HG03575 (cell line): ENCODE measurements around the gene TOM1.

Experiments
- ATAC-seq: cut with Tn5 transposase; IDR thresholded peaks from one replicate; pipeline ENCODE4 v1.9.1; 2021; ENCODE audit not compliant: unreplicated experiment, insufficient number of reproducible peaks, low FRiP score; ENCODE audit errors: extremely low read depth

The TOM1 gene

DNA sequence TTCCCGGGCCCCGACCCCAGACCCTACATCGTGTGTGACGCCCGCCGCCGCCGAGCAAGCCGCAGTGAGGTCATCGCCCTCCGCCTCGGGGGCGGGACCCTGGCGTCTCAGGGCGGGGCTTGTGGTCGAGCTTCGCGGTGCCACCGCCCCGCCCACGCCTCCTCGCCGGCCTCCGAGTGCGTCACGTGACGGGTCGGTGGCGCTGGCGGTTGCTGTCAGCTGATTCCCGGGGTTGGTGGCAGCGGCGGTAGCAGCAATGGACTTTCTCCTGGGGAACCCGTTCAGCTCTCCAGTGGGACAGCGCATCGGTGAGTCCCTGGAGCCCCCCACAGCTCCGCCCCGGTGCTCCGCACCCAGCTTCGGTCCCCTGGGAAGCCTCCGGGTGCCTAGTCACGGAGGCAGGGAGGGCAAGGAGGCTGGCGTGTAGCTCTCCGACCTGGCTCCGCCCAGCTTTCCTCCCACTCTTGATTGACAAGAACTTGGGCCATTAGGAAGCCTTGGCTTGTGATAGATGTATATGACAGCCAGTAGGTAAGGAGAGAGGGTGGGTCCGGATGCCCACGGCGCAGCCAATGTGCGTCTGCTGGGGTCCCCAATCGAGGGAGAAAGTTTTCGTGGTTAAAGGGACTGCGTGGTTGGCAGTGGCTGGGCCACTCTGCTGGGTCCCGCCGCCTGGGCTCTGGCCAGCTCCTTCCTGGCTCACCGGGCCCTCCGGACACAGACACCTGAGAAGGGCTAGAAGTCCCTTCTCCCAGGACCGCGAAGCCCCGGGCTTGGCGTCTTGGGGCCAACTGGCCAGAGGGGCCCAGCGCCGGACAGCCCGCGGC lies at the start of gene TOM1:
TOM1 (plus strand) TSS at position 222 of the 827 bp plus-strand sequence; CDS start at position 257, 35 bp downstream.
- ATAC-seq: peak; percentile 97

DNA sequence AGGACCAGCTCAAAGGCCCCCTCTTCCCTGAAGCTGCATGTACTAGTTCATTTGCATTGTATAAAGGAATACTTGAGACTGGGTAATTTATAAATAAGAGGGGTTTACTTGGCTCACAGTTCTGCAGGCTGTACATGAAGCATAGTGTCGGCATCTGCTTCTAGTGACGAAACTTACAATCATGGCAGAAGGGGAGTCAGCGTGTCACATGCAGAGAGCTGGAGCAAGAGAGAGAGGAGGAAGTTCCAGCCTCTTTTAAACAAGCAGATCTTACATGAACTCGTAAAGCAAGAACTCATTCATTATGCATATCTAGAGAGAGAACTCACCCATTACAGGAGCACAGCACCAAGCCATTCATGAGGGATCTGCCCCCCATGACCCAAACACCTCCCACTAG lies 49.5 kb upstream of the TOM1 start:
- no peak for ATAC-seq

DNA sequence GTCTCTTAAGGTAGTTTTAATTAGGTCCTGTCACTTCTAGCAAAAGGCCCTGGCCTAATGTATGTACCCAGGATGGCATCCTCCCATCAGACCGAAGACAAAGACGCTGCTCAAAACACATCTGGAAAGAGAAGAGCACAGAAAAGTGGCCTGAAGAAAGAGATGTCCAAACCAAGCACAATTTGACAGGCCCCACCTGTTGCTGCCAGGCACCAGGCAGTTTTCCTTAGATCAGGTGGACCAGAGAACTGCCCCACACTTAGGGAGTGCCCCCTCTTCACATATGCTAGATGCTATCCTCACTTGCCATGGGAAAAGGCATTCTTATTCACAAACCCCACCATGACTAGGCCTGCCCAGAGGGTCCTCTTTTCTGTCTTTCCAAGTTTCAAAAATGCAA lies 45.7 kb upstream of the TOM1 start:
- no peak for ATAC-seq

DNA sequence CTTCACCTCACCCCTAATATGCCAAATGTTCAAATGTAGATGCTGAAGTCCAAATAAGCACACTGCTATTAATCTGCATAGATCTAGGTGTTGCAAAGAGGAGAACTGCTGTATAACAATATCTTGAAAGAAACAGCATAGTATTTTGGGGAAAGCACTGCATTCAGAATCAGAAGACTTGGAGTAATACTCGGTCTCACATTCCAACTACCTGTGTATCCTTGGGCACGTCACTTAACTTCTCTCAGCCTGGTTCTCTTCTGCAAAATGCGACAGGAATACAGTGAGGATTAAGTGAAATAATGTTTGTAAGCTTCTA lies 42.7 kb upstream of the TOM1 start:
- no peak for ATAC-seq

DNA sequence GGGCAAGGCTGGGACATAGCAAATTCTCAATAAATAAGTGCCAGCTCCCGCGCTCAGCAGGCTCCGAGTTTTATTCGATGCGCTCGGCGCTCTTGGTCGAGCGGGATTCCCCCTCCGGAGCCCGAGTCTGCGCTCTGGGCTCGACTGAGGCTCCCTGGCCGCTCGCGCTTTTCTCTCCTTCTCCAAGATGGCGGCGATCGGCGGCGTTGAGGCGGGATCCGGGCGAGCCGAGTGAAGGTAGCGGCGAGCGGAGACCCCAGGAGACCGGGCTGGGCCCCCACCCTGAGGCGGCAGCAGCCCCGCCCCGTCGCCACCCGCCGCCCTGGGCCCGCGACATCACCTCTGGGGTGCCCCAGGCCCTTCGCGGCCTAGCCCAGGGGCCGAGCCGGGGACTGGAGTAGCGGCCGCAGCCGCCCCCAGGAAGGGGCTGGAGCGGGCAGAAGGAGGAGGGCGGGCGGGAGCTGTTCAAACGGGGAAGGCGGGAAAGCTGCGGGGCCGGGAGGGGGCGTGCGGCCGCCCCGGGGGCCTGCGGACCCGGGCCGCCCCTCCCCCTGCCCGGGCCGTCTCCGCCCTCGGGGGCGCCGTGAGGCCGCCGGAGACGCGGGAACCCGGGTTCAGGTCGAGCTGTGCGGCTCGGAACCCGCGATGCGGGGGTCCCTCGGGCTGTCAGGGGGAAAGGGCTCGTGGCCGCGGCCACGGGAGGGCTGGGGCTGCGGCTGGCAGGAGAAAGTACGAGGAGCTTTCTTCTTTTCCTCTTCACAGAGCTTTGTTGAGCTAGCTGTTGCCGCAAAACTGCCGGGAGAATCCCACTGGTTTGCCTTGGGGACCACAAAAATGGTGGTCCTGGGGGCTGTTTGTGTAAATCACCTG lies 42.1 kb upstream of the TOM1 start, which contains the start of gene HMGXB4:
HMGXB4 (plus strand) TSS at position 173 of the 870 bp plus-strand sequence. CDS start 4,898 bp downstream, outside the sequence.
- no peak for ATAC-seq

DNA sequence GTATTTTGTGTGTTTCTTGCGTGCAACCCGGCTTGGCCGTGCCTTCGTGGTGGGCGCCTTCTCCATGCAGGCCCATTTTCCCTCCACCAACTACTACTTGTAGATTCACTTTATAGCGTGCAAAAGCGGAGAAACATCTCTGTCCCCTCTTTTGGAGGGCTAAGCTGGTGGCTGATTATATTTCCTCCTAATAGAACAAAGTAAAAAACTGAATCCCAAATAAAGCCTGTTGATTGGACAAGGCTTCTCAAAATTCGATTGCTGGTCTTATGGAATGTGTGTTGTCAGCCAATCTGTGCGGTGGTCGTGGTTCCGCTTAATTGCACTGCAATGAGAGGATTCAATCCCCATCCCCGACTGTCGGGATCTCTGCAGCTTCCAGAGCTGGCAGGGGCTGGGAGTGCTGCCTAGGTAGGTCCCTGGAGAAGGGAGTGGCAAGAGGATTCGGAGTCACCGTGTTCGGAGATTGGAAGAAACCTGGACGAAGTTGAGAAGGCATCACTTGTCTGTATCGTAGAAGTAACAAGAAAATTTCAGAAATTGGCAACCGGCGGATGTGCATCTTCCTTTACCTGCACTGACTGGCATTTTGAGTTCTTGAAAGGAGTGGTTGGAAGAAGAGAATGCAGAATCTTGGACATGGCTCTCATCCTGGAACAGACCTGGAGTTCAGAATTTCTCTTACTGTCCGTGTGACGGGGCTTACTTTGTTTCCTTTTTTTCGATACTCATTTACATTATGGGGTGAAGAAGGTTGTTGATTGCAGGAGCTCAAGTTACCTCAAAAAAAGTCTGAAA lies 41.3 kb upstream of the TOM1 start:
- no peak for ATAC-seq

DNA sequence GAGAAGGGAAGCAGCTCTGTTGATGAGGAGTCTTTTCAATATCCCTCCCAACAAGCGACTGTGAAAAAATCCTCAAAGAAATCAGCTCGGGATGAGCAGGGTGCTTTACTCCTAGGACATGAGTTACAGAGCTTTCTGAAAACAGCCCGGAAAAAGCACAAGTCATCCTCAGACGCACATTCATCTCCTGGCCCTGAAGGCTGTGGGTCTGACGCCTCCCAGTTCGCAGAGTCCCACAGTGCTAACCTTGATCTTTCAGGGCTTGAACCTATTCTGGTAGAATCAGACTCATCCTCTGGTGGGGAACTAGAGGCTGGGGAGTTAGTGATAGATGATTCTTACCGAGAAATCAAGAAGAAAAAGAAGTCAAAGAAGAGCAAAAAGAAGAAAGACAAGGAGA lies 34.7 kb upstream of the TOM1 start:
- ATAC-seq: no peak

DNA sequence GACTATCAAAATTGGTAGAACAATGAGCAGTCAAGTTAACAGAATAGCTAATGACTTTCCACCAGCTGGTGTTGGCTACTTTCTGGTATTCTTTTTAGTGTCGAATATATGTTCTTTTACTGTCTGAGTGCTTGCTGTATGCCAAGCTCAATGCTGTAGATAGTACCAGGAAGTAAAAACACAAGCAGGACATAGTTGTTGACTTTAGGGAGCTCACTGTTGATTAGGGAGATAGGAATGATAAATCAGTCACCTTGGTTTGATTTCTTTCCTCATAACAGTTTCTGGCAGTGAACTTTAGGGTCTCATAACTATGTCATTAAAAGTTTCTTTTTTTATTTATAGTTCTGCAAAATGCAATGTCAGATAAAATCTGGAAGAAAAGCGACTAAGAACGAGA lies 33.4 kb upstream of the TOM1 start:
- ATAC-seq: no peak

DNA sequence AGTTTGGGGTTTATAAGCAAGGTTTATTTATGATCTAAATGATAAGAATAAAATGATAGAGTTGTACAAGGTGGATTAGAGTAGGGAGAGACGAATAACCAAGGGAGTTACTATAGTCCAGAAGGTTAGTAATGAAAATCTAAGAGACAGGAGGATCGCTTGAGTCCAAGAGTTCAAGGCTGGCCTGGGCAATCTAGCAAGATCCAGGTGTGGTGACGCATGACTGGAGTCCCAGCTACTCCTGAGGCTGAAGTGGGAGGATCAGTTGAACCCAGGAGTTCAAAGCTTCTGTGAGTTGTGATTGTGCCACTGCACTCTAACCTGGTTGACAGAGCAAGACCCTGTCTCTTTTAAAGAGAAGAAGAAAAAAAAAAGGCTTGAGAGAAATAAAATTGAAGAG lies 30.1 kb upstream of the TOM1 start:
- ATAC-seq: no peak

DNA sequence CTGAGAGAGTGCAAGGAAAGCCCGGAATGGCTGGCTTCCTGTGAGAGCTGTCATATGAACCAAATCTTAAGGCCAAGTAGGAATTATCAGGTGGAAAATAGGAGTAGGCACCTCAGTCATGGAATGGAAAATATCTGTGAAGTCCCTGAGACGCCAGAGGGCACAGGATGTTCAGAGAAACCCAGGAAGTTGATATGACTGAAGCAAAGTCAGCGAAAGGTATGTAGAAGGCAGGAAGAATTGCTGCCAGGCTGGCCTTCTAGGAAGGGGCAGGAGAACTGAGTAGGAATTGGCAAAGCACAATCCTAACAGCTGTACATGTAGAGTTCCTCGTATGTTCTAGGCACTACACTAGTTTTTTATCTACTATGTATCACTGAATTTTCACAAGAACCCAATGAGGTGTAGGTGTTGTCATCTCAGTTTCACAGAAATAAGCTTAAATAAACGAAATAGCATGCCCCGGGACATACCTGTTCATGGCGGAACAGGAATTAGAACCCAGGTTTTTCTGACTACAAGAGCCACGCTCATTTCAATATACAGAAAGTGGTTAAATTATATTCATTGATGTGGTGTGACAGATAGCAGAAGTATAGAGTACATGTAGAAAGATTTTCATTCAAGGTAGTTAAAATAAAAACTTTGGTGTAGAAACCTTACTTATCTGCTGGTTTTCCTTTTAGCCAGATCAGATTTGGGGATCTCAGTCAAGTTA lies 25.4 kb upstream of the TOM1 start:
- no peak for ATAC-seq

DNA sequence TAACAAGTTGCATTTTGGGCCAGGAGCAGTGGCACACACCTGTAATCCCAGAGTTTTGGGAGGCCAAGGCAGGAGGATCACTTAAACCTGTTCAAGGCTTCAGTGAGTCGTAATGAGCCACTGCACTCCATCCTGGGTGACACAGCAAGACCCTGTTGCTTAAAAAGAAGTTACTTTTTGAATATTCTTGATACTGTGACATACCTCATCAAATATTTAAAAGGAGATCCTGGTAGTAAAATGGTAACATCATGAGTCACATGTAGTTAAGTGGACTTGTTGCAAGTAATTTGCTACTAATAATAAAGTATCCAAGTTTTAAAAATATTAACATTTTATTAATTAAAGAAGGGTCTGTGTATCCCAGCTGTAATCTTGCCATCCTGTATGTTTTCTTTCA lies 24.1 kb upstream of the TOM1 start:
- no peak for ATAC-seq

DNA sequence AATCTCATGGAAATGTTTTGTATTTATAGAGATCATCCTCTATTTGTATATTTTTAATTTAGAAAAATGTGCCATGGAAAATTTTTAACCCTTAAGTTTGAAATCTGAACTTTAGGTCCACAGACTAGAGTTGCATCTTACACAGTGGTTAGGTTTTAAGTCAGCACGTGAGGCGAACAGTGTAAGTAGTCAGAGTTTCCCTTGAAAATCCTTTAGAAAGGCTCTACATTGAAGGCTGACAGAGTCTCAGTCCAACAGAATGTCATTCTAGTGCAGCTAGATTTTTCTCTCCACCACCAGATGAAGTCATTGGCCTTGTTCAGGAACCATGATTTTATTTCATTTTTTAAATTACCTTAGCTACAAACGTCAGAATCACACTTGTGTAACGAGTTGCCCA lies 23.7 kb upstream of the TOM1 start:
- ATAC-seq: no peak

DNA sequence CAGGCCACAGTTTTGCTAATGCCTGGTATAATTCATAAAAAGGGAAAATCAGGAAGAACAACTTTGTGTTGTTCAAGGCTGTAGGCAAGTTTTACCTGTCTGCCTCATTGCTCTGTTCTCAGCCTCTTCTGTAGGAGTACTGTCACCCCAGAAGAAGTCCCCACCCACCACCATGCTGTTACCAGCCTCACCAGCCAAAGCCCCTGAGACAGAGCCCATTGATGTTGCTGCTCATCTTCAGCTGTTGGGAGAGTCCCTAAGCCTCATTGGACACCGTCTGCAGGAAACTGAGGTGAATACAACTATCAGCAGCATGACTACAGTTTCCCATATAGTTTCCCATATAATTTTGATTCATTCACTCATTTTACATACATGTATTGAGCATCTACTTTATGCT lies 11.6 kb upstream of the TOM1 start:
- no peak for ATAC-seq

DNA sequence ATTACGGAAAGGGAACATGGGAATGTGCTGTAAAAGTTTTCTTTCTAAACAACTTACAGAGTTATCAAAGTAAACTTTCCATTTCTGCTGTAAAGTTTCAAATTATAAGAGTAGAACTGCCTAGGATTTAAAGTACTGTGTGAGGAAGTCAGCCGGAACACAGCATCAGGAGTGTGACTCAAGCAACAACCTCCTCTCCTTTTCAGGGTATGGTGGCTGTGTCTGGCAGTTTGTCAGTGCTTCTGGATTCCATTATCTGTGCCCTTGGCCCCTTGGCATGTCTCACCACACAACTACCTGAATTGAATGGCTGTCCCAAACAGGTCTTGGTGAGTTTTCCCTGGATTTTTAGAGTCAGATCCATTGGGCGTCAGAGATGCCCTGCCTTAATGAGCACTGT lies 6.9 kb upstream of the TOM1 start:
- ATAC-seq: no peak

DNA sequence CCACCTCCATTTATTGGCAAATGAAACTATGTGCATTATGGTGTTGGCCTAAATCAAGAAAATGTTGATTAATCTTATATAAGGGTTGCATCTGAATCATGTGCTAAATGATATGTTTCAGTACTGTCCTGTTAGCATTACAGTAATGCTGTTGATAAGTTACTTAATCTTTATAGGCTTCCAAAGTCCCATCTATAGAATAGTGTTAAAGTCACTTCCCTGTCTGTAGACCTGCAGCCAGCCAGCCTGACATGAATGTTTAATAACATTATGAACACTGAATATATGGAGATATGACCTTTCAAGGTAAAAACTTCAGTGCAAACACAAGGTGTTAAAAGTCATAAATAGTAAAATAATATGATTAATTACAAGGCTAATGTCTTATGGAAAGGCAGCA lies 3.6 kb upstream of the TOM1 start:
- no peak for ATAC-seq

DNA sequence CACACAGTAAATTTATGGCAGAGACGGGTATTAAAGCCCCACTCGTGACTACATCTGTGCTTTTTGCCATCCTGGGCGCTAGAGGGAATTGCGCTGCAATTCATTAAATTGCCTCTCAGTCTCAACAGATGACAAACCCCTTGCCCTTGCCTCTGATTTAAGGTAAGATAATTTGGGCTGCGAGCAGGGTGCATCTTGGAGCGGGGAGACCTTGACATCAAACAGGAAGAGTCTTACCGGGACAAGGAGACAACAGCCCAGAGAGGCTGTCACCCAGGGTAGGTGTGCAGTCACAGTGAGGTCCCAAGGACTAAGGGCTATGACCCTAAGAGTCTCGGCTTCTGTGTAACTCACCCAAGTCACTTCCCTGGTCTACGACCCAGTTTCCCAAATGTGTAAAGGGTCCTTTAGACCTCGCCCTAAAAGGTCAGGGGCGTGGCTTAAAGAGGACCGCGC lies 449 bp upstream of the TOM1 start:
- peak; percentile 20 for ATAC-seq

DNA sequence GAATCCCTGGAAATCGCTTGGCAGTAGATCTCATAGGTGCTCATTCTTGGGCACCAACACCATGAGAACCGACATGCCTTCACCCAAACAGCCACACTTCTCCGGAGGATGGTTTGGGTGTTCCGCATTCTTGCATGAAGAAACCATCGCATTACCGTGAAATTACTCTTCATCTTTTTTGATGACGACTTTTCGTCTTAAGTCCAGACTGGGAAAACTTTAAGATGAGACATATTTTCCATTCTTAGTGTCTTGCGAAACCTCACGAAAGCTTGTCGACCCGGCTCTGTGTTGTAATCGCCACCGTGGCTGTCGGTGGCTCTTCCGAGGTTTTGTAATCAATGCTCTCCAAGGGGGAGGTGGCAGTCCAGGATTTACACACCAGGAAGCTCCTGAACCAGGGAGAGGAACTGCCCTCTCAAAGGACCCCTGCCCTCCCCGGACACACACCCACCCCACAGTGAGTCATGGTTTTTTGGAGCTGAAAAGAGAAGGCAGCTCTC lies 1.7 kb downstream of the TOM1 start:
- no peak for ATAC-seq

DNA sequence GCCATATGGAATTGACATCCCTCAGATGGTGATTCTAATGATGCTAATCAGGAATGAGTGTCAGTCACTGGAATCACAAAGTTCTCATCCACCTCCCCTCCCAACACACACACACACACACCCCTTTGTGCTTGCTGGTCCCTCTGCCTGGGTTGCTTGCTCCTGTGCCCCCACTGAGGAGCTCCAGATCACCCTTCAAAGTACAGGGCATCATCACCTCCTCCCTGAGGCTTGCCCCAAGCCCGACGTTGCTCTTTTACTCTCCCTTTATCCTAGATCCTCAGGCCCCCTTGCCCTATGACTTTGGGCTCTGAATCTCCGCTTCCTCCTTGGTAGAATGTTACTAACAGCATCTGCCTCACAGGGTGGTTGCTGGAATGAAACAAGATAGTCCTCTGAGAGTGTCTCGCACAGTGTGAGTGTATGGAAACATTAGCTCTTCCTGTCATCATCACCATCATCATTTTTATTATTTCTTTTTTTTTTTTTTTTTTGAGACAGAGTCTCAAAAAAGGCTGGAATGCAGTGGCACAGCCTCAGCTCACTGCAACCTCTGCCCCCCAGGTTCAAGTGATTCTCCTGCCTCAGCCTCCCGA lies 3.4 kb downstream of the TOM1 start:
- ATAC-seq: no peak
